ENCODE measurements around the gene OR51B4.

Gene OR51B4

GRCh38 chr11:5293028-5293427 lies 8.7 kb downstream of the OR51B4 start:
- DNase-seq, result no peak

GRCh38 chr11:5291207-5291838 lies 10.4 kb downstream of the OR51B4 start:
- peak; percentile 92 for DNase-seq

GRCh38 chr11:5290106-5290505 lies 11.6 kb downstream of the OR51B4 start:
- DNase-seq, result peak; percentile 58

GRCh38 chr11:5289696-5290095 lies 12.1 kb downstream of the OR51B4 start:
- peak; percentile 27 for DNase-seq

GRCh38 chr11:5288906-5289550 lies 12.7 kb downstream of the OR51B4 start:
- peak; percentile 57 for DNase-seq

- peak; percentile 99 for DNase-seq
These were observed 13.4 kb downstream of the OR51B4 start for GRCh38 chr11:5288108-5288905.

- DNase-seq, result no peak
These were observed 14.8 kb downstream of the OR51B4 start for GRCh38 chr11:5286901-5287300.

GRCh38 chr11:5286351-5286750 lies 15.4 kb downstream of the OR51B4 start:
- DNase-seq, result no peak

- peak; percentile 30 for DNase-seq
These were observed 15.9 kb downstream of the OR51B4 start for GRCh38 chr11:5285703-5286340.

- peak; percentile 99 for DNase-seq
These were observed 17.1 kb downstream of the OR51B4 start for GRCh38 chr11:5284637-5285036.

GRCh38 chr11:5283882-5284281 lies 17.9 kb downstream of the OR51B4 start:
- DNase-seq, result peak; percentile 52

GRCh38 chr11:5283086-5283485 lies 18.7 kb downstream of the OR51B4 start:
- peak; percentile 37 for DNase-seq

GRCh38 chr11:5282628-5283027 lies 19.1 kb downstream of the OR51B4 start:
- no peak for DNase-seq

GRCh38 chr11:5281596-5281995 lies 20.1 kb downstream of the OR51B4 start:
- DNase-seq, result peak; percentile 51

GRCh38 chr11:5280582-5281102 lies 21.1 kb downstream of the OR51B4 start:
- DNase-seq, result peak; percentile 100

GRCh38 chr11:5279471-5280090 lies 22.2 kb downstream of the OR51B4 start:
- DNase-seq, result no peak

- peak; percentile 18 for DNase-seq
These were observed 23.9 kb downstream of the OR51B4 start for GRCh38 chr11:5277807-5278382.

GRCh38 chr11:5276697-5277096 lies 25.0 kb downstream of the OR51B4 start:
- peak; percentile 24 for DNase-seq

- peak; percentile 99 for DNase-seq
These were observed 26.2 kb downstream of the OR51B4 start for GRCh38 chr11:5275369-5276110.

- DNase-seq, result peak; percentile 4
These were observed 27.4 kb downstream of the OR51B4 start for GRCh38 chr11:5274395-5274794.

GRCh38 chr11:5272395-5273017 lies 29.2 kb downstream of the OR51B4 start:
- no peak for DNase-seq

Measured in hematopoietic multipotent progenitor cell treated with erythropoietin and hydrocortisone succinate and interleukin-3 and kit ligand, for 8 days (in vitro differentiated cells).